ENCODE data around the gene FKBP15.

The FKBP15 gene

GRCh38 chr9:113181165-113181564, 39.9 kb downstream of the FKBP15 start:
- no peak for DNase-seq (ENCODE audit: low read depth in 2 of 2, low spot score in 1 of 2)

- no peak for DNase-seq (ENCODE audit: low read depth in 2 of 2, low spot score in 1 of 2)
Measured at GRCh38 chr9:113179839-113180238, 41.2 kb downstream of the FKBP15 start.

- no peak for DNase-seq (ENCODE audit: low read depth in 2 of 2, low spot score in 1 of 2)
Measured at GRCh38 chr9:113178087-113178486, 43.0 kb downstream of the FKBP15 start.

- DNase-seq (ENCODE audit: low read depth in 2 of 2, low spot score in 1 of 2) = no peak
Measured at GRCh38 chr9:113177251-113177650, 43.8 kb downstream of the FKBP15 start.

GRCh38 chr9:113176803-113177202, 44.3 kb downstream of the FKBP15 start:
- no peak for DNase-seq (ENCODE audit: low read depth in 2 of 2, low spot score in 1 of 2)

- no peak for DNase-seq (ENCODE audit: low read depth in 2 of 2, low spot score in 1 of 2)
Measured at GRCh38 chr9:113173341-113173740, 47.7 kb downstream of the FKBP15 start.

- DNase-seq (ENCODE audit: low read depth in 2 of 2, low spot score in 1 of 2) = no peak
Measured at GRCh38 chr9:113168809-113169208, 52.3 kb downstream of the FKBP15 start.

GRCh38 chr9:113166039-113166438, 55.0 kb downstream of the FKBP15 start:
- no peak for DNase-seq (ENCODE audit: low read depth in 2 of 2, low spot score in 1 of 2)

GRCh38 chr9:113164536-113165300, 56.4 kb downstream of the FKBP15 start:
- no peak for DNase-seq (ENCODE audit: low read depth in 2 of 2, low spot score in 1 of 2)

- no peak for DNase-seq (ENCODE audit: low read depth in 2 of 2, low spot score in 1 of 2)
Measured at GRCh38 chr9:113163001-113163400, 58.1 kb downstream of the FKBP15 start.

GRCh38 chr9:113160571-113160970, 60.5 kb downstream of the FKBP15 start:
- DNase-seq (ENCODE audit: low read depth in 2 of 2, low spot score in 1 of 2) = no peak

- DNase-seq (ENCODE audit: low read depth in 2 of 2, low spot score in 1 of 2) = no peak
Measured at GRCh38 chr9:113158446-113158845, 62.6 kb downstream of the FKBP15 start.

GRCh38 chr9:113156880-113157279, 64.2 kb downstream of the FKBP15 start:
- no peak for DNase-seq (ENCODE audit: low read depth in 2 of 2, low spot score in 1 of 2)

GRCh38 chr9:113155911-113156588, 65.0 kb downstream of the FKBP15 start:
- DNase-seq (ENCODE audit: low read depth in 2 of 2, low spot score in 1 of 2) = no peak

GRCh38 chr9:113154946-113155345, 66.1 kb downstream of the FKBP15 start:
- DNase-seq (ENCODE audit: low read depth in 2 of 2, low spot score in 1 of 2) = no peak

- no peak for DNase-seq (ENCODE audit: low read depth in 2 of 2, low spot score in 1 of 2)
Measured at GRCh38 chr9:113154471-113154870, 66.6 kb downstream of the FKBP15 start.

- DNase-seq (ENCODE audit: low read depth in 2 of 2, low spot score in 1 of 2) = no peak
Measured at GRCh38 chr9:113153599-113153998, 67.5 kb downstream of the FKBP15 start.

- DNase-seq (ENCODE audit: low read depth in 2 of 2, low spot score in 1 of 2) = no peak
Measured at GRCh38 chr9:113152699-113153098, 68.4 kb downstream of the FKBP15 start.

GRCh38 chr9:113151696-113152630, 69.1 kb downstream of the FKBP15 start:
- no peak for DNase-seq (ENCODE audit: low read depth in 2 of 2, low spot score in 1 of 2)

- peak; percentile 68 to 72 for DNase-seq (ENCODE audit: low read depth in 2 of 2, low spot score in 1 of 2)
Measured at GRCh38 chr9:113150670-113151611, 70.1 kb downstream of the FKBP15 start, which contains the start of gene SLC31A2. SLC31A2 (plus strand) TSS chr9:113151007; CDS start chr9:113151075, 68 bp downstream.
